Endothelial cell of umbilical vein (primary cell): Measurements from ENCODE around the gene FGF16. TPM values are rescaled to one million over a fixed set of nuclear protein-coding genes. Genes with fewer than 3 reads are reported as not detected.

ENCODE experiments used
- BruUV-seq: library from RNA; stranded (reverse); fragments of 400-500 nt; replicated peaks from 2 replicates; lab custom pipeline; 2021; lab: Mats Ljungman, UMichigan
- CTCF ChIA-PET: fragments of 300-600, 350-600 bp; sonication (Branson Sonifier 250); formaldehyde crosslinking; loops from one replicate; lab custom pipeline; 2021; ENCODE audit warnings: antibody characterized with exemption, inconsistent platforms; lab: Charles Lee
- POLR2A ChIA-PET: fragments of 300-600, 350-600 bp; sonication (Branson Sonifier 250); formaldehyde crosslinking; loops from one replicate; lab custom pipeline; 2021; ENCODE audit warnings: antibody characterized with exemption, inconsistent platforms; lab: Charles Lee
- DNase-seq: peaks from one replicate; pipeline ENCODE4 v3.0.0-alpha.2; 2011; ENCODE audit warnings: low read depth, low spot score
- FAIRE-seq: peaks from 2 replicates; lab custom pipeline; 2011; peaks lifted over from hg19 to GRCh38; lab: Jason Lieb, UNC
- H2AFZ ChIP-seq: 2 replicates; pipeline ENCODE4 v1.6.0; 2012; ENCODE audit warnings: low read depth, low read length, control low read depth, inconsistent platforms
- H3K27ac ChIP-seq: 2 replicates; pipeline ENCODE4 v1.5.1; 2011; ENCODE audit warnings: low read depth, mild to moderate bottlenecking, control low read depth, low read length, moderate library complexity; ENCODE audit not compliant: insufficient read depth
- H3K27me3 ChIP-seq, 2 experiments: 2 replicates each; pipeline versions ENCODE4 v1.6.0 to v1.6.1; 2011; ENCODE audit warnings: low read length in 2 of 2, mixed read lengths in 1 of 2; ENCODE audit not compliant: control insufficient read depth in 2 of 2, insufficient read depth in 2 of 2
- H3K36me3 ChIP-seq, 2 experiments: 2 replicates in 1 of 2; 3 replicates in 1 of 2; pipeline ENCODE4 v1.5.1; 2011; ENCODE audit warnings: low read length in 2 of 2, mild to moderate bottlenecking in 1 of 2, moderate library complexity in 1 of 2; ENCODE audit not compliant: control insufficient read depth in 2 of 2, insufficient read depth in 2 of 2; ENCODE audit errors: extremely low read depth in 1 of 2
- H3K4me1 ChIP-seq: 3 replicates; pipeline ENCODE4 v1.5.1; 2011; ENCODE audit warnings: mild to moderate bottlenecking, low read length; ENCODE audit not compliant: control insufficient read depth, insufficient read depth; ENCODE audit errors: extremely low read depth
- H3K4me2 ChIP-seq: 2 replicates; pipeline ENCODE4 v1.6.1; 2011; ENCODE audit warnings: low read length, control low read depth, mixed read lengths; ENCODE audit not compliant: insufficient read depth
- H3K4me3 ChIP-seq, 3 experiments: fragments of 200-600 bp in 1 of 3; sonication (generic), shearing (Covaris generic) in 1 of 3; replicated peaks in 1 of 3; 2 replicates each; pipeline ENCODE4 v1.5.1; 2011 to 2016; ENCODE audit warnings: control low read depth in 3 of 3, low read length in 3 of 3, mild to moderate bottlenecking in 2 of 3, inconsistent platforms in 1 of 3, low read depth in 1 of 3, moderate library complexity in 1 of 3; ENCODE audit not compliant: insufficient read depth in 1 of 3
- H3K79me2 ChIP-seq: 2 replicates; pipeline ENCODE4 v1.6.0; 2012; ENCODE audit warnings: low read length, inconsistent platforms; ENCODE audit not compliant: control insufficient read depth, insufficient read depth
- H3K9ac ChIP-seq: replicated peaks from 2 replicates; pipeline ENCODE3; 2011; ENCODE audit warnings: low read length, control low read depth; ENCODE audit not compliant: insufficient read depth; ENCODE audit errors: extremely low read depth
- H3K9me1 ChIP-seq: replicated peaks from 3 replicates; pipeline ENCODE4 v1.6.0; 2011; ENCODE audit warnings: mild to moderate bottlenecking, low read length; ENCODE audit not compliant: control insufficient read depth, insufficient read depth; ENCODE audit errors: extremely low read depth
- H3K9me3 ChIP-seq: replicated peaks from 2 replicates; pipeline ENCODE4 v1.5.1; 2012; ENCODE audit warnings: low read length, inconsistent platforms; ENCODE audit not compliant: control insufficient read depth, insufficient read depth
- H4K20me1 ChIP-seq: replicated peaks from 2 replicates; pipeline ENCODE3; 2011; ENCODE audit warnings: mild to moderate bottlenecking, low read length; ENCODE audit not compliant: control insufficient read depth, insufficient read depth; ENCODE audit errors: extremely low read depth
- CTCF ChIP-seq, 2 donors: IDR thresholded peaks; 1 replicate in 1 of 2; 2 replicates in 1 of 2; pipeline ENCODE4 v1.5.1; 2011; ENCODE audit warnings: low read length in 2 of 2, mild to moderate bottlenecking in 2 of 2, moderate library complexity in 2 of 2, control low read depth in 1 of 2, inconsistent platforms in 1 of 2, low read depth in 1 of 2; ENCODE audit not compliant: insufficient read depth in 1 of 2; ENCODE audit errors: extremely low read depth in 1 of 2
- EZH2 ChIP-seq: IDR thresholded peaks from 2 replicates; pipeline ENCODE4 v1.6.1; 2012; ENCODE audit warnings: borderline replicate concordance, low read depth, mild to moderate bottlenecking, moderate library complexity, low read length, inconsistent platforms; ENCODE audit not compliant: severe bottlenecking
- FOS ChIP-seq: IDR thresholded peaks from 2 replicates; pipeline ENCODE4 v1.6.1; 2011; ENCODE audit warnings: mild to moderate bottlenecking, low read length, moderate library complexity, borderline replicate concordance; ENCODE audit not compliant: insufficient read depth
- GATA2 ChIP-seq: IDR thresholded peaks from 2 replicates; pipeline ENCODE4 v1.7.0; 2011; ENCODE audit warnings: low read depth, mild to moderate bottlenecking, moderate library complexity, mixed read lengths, low read length; ENCODE audit not compliant: insufficient read length, insufficient read depth
- JUN ChIP-seq: IDR thresholded peaks from 2 replicates; pipeline ENCODE4 v1.6.1; 2011; ENCODE audit warnings: borderline replicate concordance, low read depth; ENCODE audit not compliant: insufficient read length, insufficient read depth
- MAX ChIP-seq: IDR thresholded peaks from 2 replicates; pipeline ENCODE4 v1.6.1; 2011; ENCODE audit not compliant: insufficient read depth, insufficient read length
- MYC ChIP-seq: IDR thresholded peaks from one replicate; pipeline ENCODE4 v1.6.1; 2011; ENCODE audit warnings: mild to moderate bottlenecking, low read depth, low read length
- POLR2A ChIP-seq: IDR thresholded peaks from 2 replicates; pipeline ENCODE4 v1.6.1; 2012; ENCODE audit warnings: low read depth, mild to moderate bottlenecking, control low read depth, low read length
- POLR2AphosphoS5 ChIP-seq: IDR thresholded peaks from 2 replicates; pipeline ENCODE4 v1.6.1; 2012; ENCODE audit warnings: low read depth, mild to moderate bottlenecking, control low read depth, low read length, moderate library complexity; ENCODE audit not compliant: insufficient read depth
- dilution Hi-C: fragments of 300-500 bp; cut with MboI; formaldehyde crosslinking; loops from one replicate; pipeline ENCODE4 v1.15.0; 2019; ENCODE audit warnings: low sequenced_read_pairs; ENCODE audit not compliant: extremely low pct_ligation_motif_present
- intact Hi-C: fragments of 100-400 bp; cut with micrococcal nuclease; formaldehyde crosslinking; loops from one replicate; pipeline ENCODE4 v1.10.0; 2022
- polyA plus RNA-seq, 4 experiments: library from polyadenylated mRNA; depleted of rRNA in 3 of 4; stranded (reverse) in 3 of 4; unstranded in 1 of 4; fragments of >200 nt; gene quantifications; 2 replicates each; pipeline versions ENCODE4 v1.2.1 to v1.2.3, GENCODE V29; 2011 to 2012; ENCODE audit warnings: missing spikeins in 1 of 4
- total RNA-seq: library from RNA; stranded (reverse); gene quantifications from 2 replicates; pipeline ENCODE4 v1.2.3, GENCODE V29; 2021

The FGF16 gene
- total and polyA plus RNA-seq, 2 donors (not counting 3 experiments of a cell fraction or from before 2014, with no cell fraction given) = 3.1 to 3.8 TPM

GRCh38 chrX:77455437-77455836 lies 8.2 kb downstream of the FGF16 start:
- DNase-seq = no peak
- H4K20me1 ChIP-seq = no peaks in the 10 kb centered on the region
- no peaks in the 10 kb centered on the region for H3K27me3 ChIP-seq
- no peak for FAIRE-seq
- no peak overlapping the region for H3K4me2 ChIP-seq
- no peak overlapping the region for H3K4me3 ChIP-seq
- H3K9me3 ChIP-seq = no peaks in the 10 kb centered on the region
- no peak overlapping the region for H3K9ac ChIP-seq
- dilution Hi-C loops = no loop called here
- intact Hi-C loops = no loop called here
- H3K9me1 ChIP-seq = no peaks in the 10 kb centered on the region
- no peak overlapping the region for H3K27ac ChIP-seq
- no peak overlapping the region for H2AFZ ChIP-seq
- POLR2A ChIA-PET = interaction anchor here (1.4 kb wide), 1 partner anchor 13 kb away, joined by 4 read pairs; no protein-coding TSS in a partner anchor
- no TSS peak for BruUV-seq
- peaks cover 10% of the 10 kb centered on the region for H3K4me1 ChIP-seq
- TF ChIP-seq FOS (no peak), POLR2A (no peak), MYC (no peak), POLR2AphosphoS5 (no peak), EZH2 (no peak), MAX (no peak), CTCF (IDR thresholded peaks at IDR 0.05; ENCODE audit: extremely low read depth in 1 of 2, insufficient read depth in 1 of 2, low read depth in 1 of 2, low read length in 2 of 2) (no peak), GATA2 (no peak), JUN (no peak)
- H3K79me2 ChIP-seq = peaks cover 12% of the 10 kb centered on the region
- no peaks in the 10 kb centered on the region for H3K36me3 ChIP-seq
- CTCF ChIA-PET = no interaction called here
